H1 (cell line): ENCODE data around the gene GPR37. TPM values are rescaled to one million over a fixed set of nuclear protein-coding genes. Genes with fewer than 3 reads are reported as not detected.

Source experiments
- CTCF ChIA-PET: fragments of 300-600 bp; sonication (Branson Sonifier 250); formaldehyde crosslinking; loops from one replicate; lab custom pipeline; 2021; ENCODE audit not compliant: partially characterized antibody; lab: Charles Lee
- POLR2A ChIA-PET: fragments of 300-600 bp; sonication (Branson Sonifier 250); formaldehyde crosslinking; loops from one replicate; lab custom pipeline; 2021; ENCODE audit warnings: inconsistent platforms; ENCODE audit not compliant: partially characterized antibody; lab: Charles Lee
- DNase-seq, 2 experiments: peaks; one replicate each; pipeline versions ENCODE4 v3.0.0 to v3.0.0-alpha.2; 2010 to 2022; ENCODE audit warnings: low spot score in 2 of 2, low read depth in 1 of 2, mixed read lengths in 1 of 2
- FAIRE-seq: peaks from 2 replicates; lab custom pipeline; 2011; peaks lifted over from hg19 to GRCh38; lab: Jason Lieb, UNC
- H2AFZ ChIP-seq: 2 replicates; pipeline ENCODE4 v1.8.1; 2012; ENCODE audit warnings: low read length, inconsistent platforms
- H2AK5ac ChIP-seq: 2 replicates; pipeline ENCODE4 v1.6.1; 2013; ENCODE audit warnings: low read depth, low read length
- H2BK120ac ChIP-seq: replicated peaks from 2 replicates; pipeline ENCODE3; 2013; ENCODE audit warnings: low read depth, low read length, inconsistent platforms
- H2BK12ac ChIP-seq: 2 replicates; pipeline ENCODE4 v1.6.1; 2013; ENCODE audit warnings: low read depth, low read length
- H2BK15ac ChIP-seq: 2 replicates; pipeline ENCODE4 v1.6.1; 2013; ENCODE audit warnings: low read length
- H2BK20ac ChIP-seq: 2 replicates; pipeline ENCODE4 v1.6.1; 2013; ENCODE audit warnings: low read length
- H2BK5ac ChIP-seq: 2 replicates; pipeline ENCODE4 v1.6.1; 2013; ENCODE audit warnings: low read depth, low read length
- H3K14ac ChIP-seq: 2 replicates; pipeline ENCODE4 v1.6.1; 2013; ENCODE audit warnings: inconsistent platforms; ENCODE audit not compliant: insufficient read length
- H3K18ac ChIP-seq: 2 replicates; pipeline ENCODE4 v1.6.1; 2013; ENCODE audit warnings: low read length; ENCODE audit errors: extremely low read depth
- H3K23ac ChIP-seq: 2 replicates; pipeline ENCODE4 v1.6.1; 2013; ENCODE audit warnings: inconsistent platforms; ENCODE audit not compliant: insufficient read length
- H3K23me2 ChIP-seq: 2 replicates; pipeline ENCODE4 v1.6.1; 2013; ENCODE audit warnings: low read depth, low read length
- H3K27ac ChIP-seq: 2 replicates; pipeline ENCODE4 v1.6.1; 2011; ENCODE audit warnings: low read depth, low read length, inconsistent platforms
- H3K27me3 ChIP-seq, 4 experiments: replicated peaks in 1 of 4; 1 replicate in 1 of 4; 2 replicates in 3 of 4; pipeline versions ENCODE4 v1.6.1 to v1.8.1; 2011 to 2013; ENCODE audit warnings: low read length in 3 of 4, mild to moderate bottlenecking in 3 of 4, inconsistent platforms in 2 of 4, mixed read lengths in 2 of 4, moderate library complexity in 1 of 4; ENCODE audit not compliant: control insufficient read depth in 3 of 4, insufficient read depth in 3 of 4; ENCODE audit errors: extremely low read depth in 1 of 4
- H3K36me3 ChIP-seq, 4 experiments: 2 replicates each; pipeline versions ENCODE4 v1.6.1 to v1.8.1; 2011 to 2013; ENCODE audit warnings: mild to moderate bottlenecking in 4 of 4, low read length in 3 of 4, moderate library complexity in 2 of 4, control low read depth in 1 of 4, inconsistent platforms in 1 of 4; ENCODE audit not compliant: insufficient read depth in 4 of 4, control insufficient read depth in 2 of 4
- H3K4ac ChIP-seq: replicated peaks from 2 replicates; pipeline ENCODE3; 2013; ENCODE audit warnings: low read length, low read depth, mixed read lengths, inconsistent platforms; ENCODE audit not compliant: insufficient read length
- H3K4me1 ChIP-seq, 4 experiments: replicated peaks in 1 of 4; 1 replicate in 1 of 4; 2 replicates in 3 of 4; pipeline versions ENCODE4 v1.6.1 to v1.8.1; 2011 to 2013; ENCODE audit warnings: low read length in 3 of 4, inconsistent platforms in 2 of 4, mixed read lengths in 1 of 4; ENCODE audit not compliant: insufficient read depth in 4 of 4, control insufficient read depth in 3 of 4
- H3K4me2 ChIP-seq, 2 experiments: 2 replicates each; pipeline versions ENCODE4 v1.6.1 to v1.8.1; 2011 to 2013; ENCODE audit warnings: low read depth in 2 of 2, low read length in 2 of 2, control low read depth in 1 of 2, inconsistent platforms in 1 of 2, mild to moderate bottlenecking in 1 of 2; ENCODE audit not compliant: insufficient read depth in 1 of 2
- H3K4me3 ChIP-seq, 4 experiments: fragments of 200-600, 300-600 bp in 1 of 4; sonication (generic), shearing (Covaris generic), sonication (Bioruptor Twin) in 1 of 4; 2 replicates each; pipeline versions ENCODE4 v1.5.1 to v1.8.1; 2011 to 2016; ENCODE audit warnings: low read length in 4 of 4, low read depth in 3 of 4, control low read depth in 2 of 4, inconsistent platforms in 2 of 4, mild to moderate bottlenecking in 2 of 4, mixed read lengths in 1 of 4, moderate library complexity in 1 of 4; ENCODE audit not compliant: insufficient read depth in 2 of 4; ENCODE audit errors: extremely low read depth in 1 of 4
- H3K56ac ChIP-seq: replicated peaks from 2 replicates; pipeline ENCODE3; 2013; ENCODE audit warnings: low read depth, mild to moderate bottlenecking, mixed read lengths, low read length, inconsistent platforms; ENCODE audit not compliant: insufficient read length
- H3K79me1 ChIP-seq: 2 replicates; pipeline ENCODE4 v1.6.1; 2013; ENCODE audit warnings: low read depth, low read length, control low read depth
- H3K79me2 ChIP-seq, 2 experiments: 2 replicates each; pipeline versions ENCODE4 v1.6.1 to v1.8.1; 2012 to 2013; ENCODE audit warnings: low read length in 2 of 2, mild to moderate bottlenecking in 2 of 2, inconsistent platforms in 1 of 2; ENCODE audit not compliant: insufficient read depth in 2 of 2, control insufficient read depth in 1 of 2
- H3K9ac ChIP-seq, 4 experiments: replicated peaks in 1 of 4; 1 replicate in 1 of 4; 2 replicates in 3 of 4; pipeline versions ENCODE4 v1.6.1 to v1.8.1; 2011 to 2013; ENCODE audit warnings: low read depth in 3 of 4, low read length in 3 of 4, control low read depth in 2 of 4, mild to moderate bottlenecking in 2 of 4, moderate library complexity in 2 of 4, inconsistent platforms in 1 of 4; ENCODE audit errors: extremely low read depth in 1 of 4
- H3K9me3 ChIP-seq, 2 experiments: 2 replicates each; pipeline versions ENCODE4 v1.6.1 to v1.8.1; 2012 to 2013; ENCODE audit warnings: mild to moderate bottlenecking in 2 of 2, moderate library complexity in 2 of 2, control low read depth in 1 of 2, inconsistent platforms in 1 of 2, low read depth in 1 of 2, low read length in 1 of 2, mixed read lengths in 1 of 2; ENCODE audit not compliant: insufficient read depth in 2 of 2
- H4K20me1 ChIP-seq, 2 experiments: replicated peaks in 1 of 2; 2 replicates each; pipeline versions ENCODE3 to v1.8.1; 2011 to 2013; ENCODE audit warnings: inconsistent platforms in 2 of 2, low read length in 2 of 2, mild to moderate bottlenecking in 1 of 2; ENCODE audit not compliant: insufficient read depth in 2 of 2, control insufficient read depth in 1 of 2
- H4K5ac ChIP-seq: 2 replicates; pipeline ENCODE4 v1.6.1; 2013; ENCODE audit warnings: low read length, low read depth, mixed read lengths, inconsistent platforms; ENCODE audit not compliant: insufficient read length
- H4K8ac ChIP-seq: 2 replicates; pipeline ENCODE4 v1.8.0; 2013; ENCODE audit warnings: mild to moderate bottlenecking, moderate library complexity, low read length, inconsistent platforms; ENCODE audit not compliant: insufficient read depth; ENCODE audit errors: extremely low read depth
- H4K91ac ChIP-seq: replicated peaks from 2 replicates; pipeline ENCODE3; 2013; ENCODE audit warnings: low read length, mixed read lengths, inconsistent platforms; ENCODE audit not compliant: insufficient read length
- BRCA1 ChIP-seq: IDR thresholded peaks from 2 replicates; pipeline ENCODE4 v1.6.1; 2012; ENCODE audit warnings: low read depth, low read length, improper control_type of control experiment
- GABPA ChIP-seq: IDR thresholded peaks from 2 replicates; pipeline ENCODE4 v1.6.1; 2011; ENCODE audit warnings: mild to moderate bottlenecking, low read length, moderate library complexity, borderline replicate concordance; ENCODE audit not compliant: insufficient read depth
- HDAC6 ChIP-seq: IDR thresholded peaks from one replicate; pipeline ENCODE4 v1.7.1; 2012; ENCODE audit warnings: low read depth, mild to moderate bottlenecking, inconsistent platforms, low read length, moderate library complexity
- MAFK ChIP-seq: IDR thresholded peaks from 2 replicates; pipeline ENCODE4 v1.6.1; 2012; ENCODE audit warnings: low read depth, mild to moderate bottlenecking, improper control_type of control experiment, low read length
- RBBP5 ChIP-seq: IDR thresholded peaks from 2 replicates; pipeline ENCODE4 v1.7.1; 2012; ENCODE audit warnings: low read depth, mild to moderate bottlenecking, inconsistent platforms, low read length, moderate library complexity, borderline replicate concordance
- SAP30 ChIP-seq: fragments of 300-600 bp; sonication (generic); IDR thresholded peaks from 2 replicates; pipeline ENCODE4 v1.7.1; 2012; ENCODE audit warnings: low read length, moderate library complexity, mild to moderate bottlenecking, inconsistent platforms; ENCODE audit not compliant: insufficient read depth, insufficient replicate concordance
- SP1 ChIP-seq: IDR thresholded peaks from 2 replicates; pipeline ENCODE4 v1.6.1; 2011; ENCODE audit warnings: low read depth, low read length
- SP2 ChIP-seq: IDR thresholded peaks from 2 replicates; pipeline ENCODE4 v1.6.1; 2012; ENCODE audit warnings: mild to moderate bottlenecking, low read length, inconsistent platforms
- TEAD4 ChIP-seq: IDR thresholded peaks from 2 replicates; pipeline ENCODE4 v1.6.1; 2012; ENCODE audit warnings: low read depth, low read length, inconsistent platforms, mixed read lengths
- WGBS, 2 experiments: shearing (Covaris generic) in 1 of 2; methylation state at CpG; one replicate each; pipeline versions ENCODE4 v1.1.6 to v1.1.7; 2013 to 2015; ENCODE audit warnings: low lambda C conversion rate in 2 of 2, mixed read lengths in 2 of 2, inconsistent platforms in 1 of 2, low coverage in 1 of 2, missing lambda C conversion rate in 1 of 2; ENCODE audit not compliant: insufficient replicate concordance in 2 of 2, insufficient coverage in 1 of 2, insufficient read length in 1 of 2; ENCODE audit errors: extremely low coverage in 1 of 2, missing lambda C conversion rate in 1 of 2; 5-methylcytosine and 5-hydroxymethylcytosine counted together
- polyA plus RNA-seq, 7 experiments: library from polyadenylated mRNA; depleted of rRNA in 3 of 7; stranded (reverse) in 5 of 7; unstranded in 2 of 7; fragments of >200 nt in 5 of 7; fragments of 200-250 nt in 2 of 7; gene quantifications; 1 replicate in 5 of 7; 2 replicates in 1 of 7; 4 replicates in 1 of 7; pipeline versions ENCODE4 v1.2.1 to v1.2.3, GENCODE V29; 2011 to 2013; ENCODE audit warnings: missing spikeins in 2 of 7, mixed read lengths in 2 of 7
- total RNA-seq: library from RNA; stranded (reverse); fragmentation: NEBNext Ultra II Directional; extraction: Animal tissue kit (Norgen Biotek cat#: 25700); gene quantifications from 2 replicates; pipeline ENCODE4 v1.2.1, GENCODE V29; 2021
- TF ChIP-seq, protein P1 (sequence below): IDR thresholded peaks from 2 replicates; pipeline ENCODE4 v1.6.1; 2012; ENCODE audit warnings: inconsistent platforms
- TF ChIP-seq, protein P2 (sequence below): IDR thresholded peaks from 2 replicates; pipeline ENCODE4 v1.6.1; 2012; ENCODE audit warnings: inconsistent platforms
- TF ChIP-seq, protein P3 (sequence below): IDR thresholded peaks from 2 replicates; pipeline ENCODE4 v1.6.1; 2011; ENCODE audit warnings: low read depth, mild to moderate bottlenecking, low read length; ENCODE audit not compliant: insufficient read depth

Gene GPR37
- total and polyA plus RNA-seq, 2 of the 8 experiments (the other 6 are each of a cell fraction or from before 2014, with no cell fraction given), result 1.5 to 17.4 TPM

DNA sequence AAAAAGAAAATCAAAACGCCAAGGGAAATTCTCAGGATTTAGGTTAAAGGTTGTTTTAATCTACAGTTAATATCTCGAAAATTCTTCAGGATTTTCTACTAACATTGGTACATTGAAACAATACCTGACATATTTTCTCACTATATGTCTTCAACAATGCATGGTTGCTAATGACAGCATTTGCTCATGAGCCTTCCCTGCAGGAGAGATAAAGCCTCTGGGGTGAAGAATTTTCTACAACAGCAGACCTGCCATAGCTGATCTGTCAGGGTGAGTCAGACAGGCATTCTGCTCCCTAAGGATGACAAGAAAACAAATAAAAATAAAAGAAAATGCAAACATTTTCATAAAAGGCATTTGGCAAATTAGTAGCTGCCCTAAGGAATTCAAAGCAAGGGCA, 11.7 kb upstream of the GPR37 start:
- no peak for TF ChIP-seq RBBP5
- TF ChIP-seq, protein P1, sequence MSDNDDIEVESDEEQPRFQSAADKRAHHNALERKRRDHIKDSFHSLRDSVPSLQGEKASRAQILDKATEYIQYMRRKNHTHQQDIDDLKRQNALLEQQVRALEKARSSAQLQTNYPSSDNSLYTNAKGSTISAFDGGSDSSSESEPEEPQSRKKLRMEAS, result no peak
- TF ChIP-seq, protein P2, sequence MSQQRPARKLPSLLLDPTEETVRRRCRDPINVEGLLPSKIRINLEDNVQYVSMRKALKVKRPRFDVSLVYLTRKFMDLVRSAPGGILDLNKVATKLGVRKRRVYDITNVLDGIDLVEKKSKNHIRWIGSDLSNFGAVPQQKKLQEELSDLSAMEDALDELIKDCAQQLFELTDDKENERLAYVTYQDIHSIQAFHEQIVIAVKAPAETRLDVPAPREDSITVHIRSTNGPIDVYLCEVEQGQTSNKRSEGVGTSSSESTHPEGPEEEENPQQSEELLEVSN, result no peak
- no peak for TF ChIP-seq TEAD4
- TF ChIP-seq HDAC6, result no peak
- TF ChIP-seq GABPA, result no peak
- TF ChIP-seq SAP30, result no peak
- no peak for TF ChIP-seq SP1
- TF ChIP-seq, protein P3, sequence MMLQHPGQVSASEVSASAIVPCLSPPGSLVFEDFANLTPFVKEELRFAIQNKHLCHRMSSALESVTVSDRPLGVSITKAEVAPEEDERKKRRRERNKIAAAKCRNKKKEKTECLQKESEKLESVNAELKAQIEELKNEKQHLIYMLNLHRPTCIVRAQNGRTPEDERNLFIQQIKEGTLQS, result no peak
- TF ChIP-seq MAFK, result no peak
- no peak for TF ChIP-seq SP2
- TF ChIP-seq BRCA1, result no peak
- Histone ChIP-seq H3K56ac (no peak overlapping the region), H3K4me1 (peaks cover 0 to 4% (median 2%) of the 10 kb centered on the region in 4 experiments; a peak in 3 of 7 replicates), H3K9me3 (no peaks in the 10 kb centered on the region), H4K8ac (no peak overlapping the region), H4K5ac (no peak overlapping the region), H3K18ac (no peak overlapping the region), H2BK20ac (no peak overlapping the region), H3K23ac (no peak overlapping the region), H3K27me3 (no peaks in the 10 kb centered on the region), H3K4me3 (no peak overlapping the region), H4K20me1 (no peaks in the 10 kb centered on the region), H3K79me1 (no peaks in the 10 kb centered on the region), H3K23me2 (no peaks in the 10 kb centered on the region), H2BK5ac (no peak overlapping the region), H3K4me2 (no peak overlapping the region), H3K14ac (no peak overlapping the region), H3K4ac (no peak overlapping the region), H4K91ac (no peak overlapping the region), H2BK120ac (no peak overlapping the region), H2BK12ac (no peak overlapping the region), H3K79me2 (no peaks in the 10 kb centered on the region), H3K27ac (no peak overlapping the region), H3K36me3 (no peaks in the 10 kb centered on the region), H2AFZ (no peak overlapping the region), H2BK15ac (no peak overlapping the region), H2AK5ac (no peak overlapping the region), H3K9ac (no peak overlapping the region)
- FAIRE-seq (no peak), DNase-seq (no peak)
- CTCF ChIA-PET, result interaction anchor here (0.6 to 1.7 kb wide), 6 partner anchors 8 to 677 kb away, joined by 3 to 7 read pairs (median 4); partner anchors contain the start of gene GPR37
- POLR2A ChIA-PET, result interaction anchor here (0.8 kb wide), 1 partner anchor 11 kb away, joined by 3 read pairs; the partner anchor contains the start of gene GPR37
- WGBS, 2 experiments, result 87% methylated on average over 2 of the region's 2 CpGs; no CpG with 5 or more reads in 1 of the 2 experiments
